DOHH2 (cell line): ENCODE results near the gene ZFAND3.

Experiments used
- H3F3A ChIP-seq: fragments of 200-600 bp; sonication (generic), shearing (Covaris generic); 2 replicates; pipeline ENCODE4 v1.6.0; 2016; ENCODE audit warnings: antibody characterized with exemption, mild to moderate bottlenecking; ENCODE audit not compliant: control insufficient read depth, insufficient read depth
- H3K27ac ChIP-seq: fragments of 200-600 bp; sonication (generic); 2 replicates; pipeline ENCODE4 v1.5.1; 2014; ENCODE audit warnings: low read depth, mild to moderate bottlenecking, low read length, moderate library complexity
- H3K27me3 ChIP-seq: fragments of 200-600 bp; sonication (generic); 2 replicates; pipeline ENCODE4 v1.6.1; 2014; ENCODE audit warnings: mild to moderate bottlenecking, low read length, mixed read lengths; ENCODE audit not compliant: control insufficient read depth
- H3K36me3 ChIP-seq: fragments of 200-600 bp; sonication (generic); 2 replicates; pipeline ENCODE4 v1.6.1; 2014; ENCODE audit warnings: mild to moderate bottlenecking, low read length, moderate library complexity, mixed read lengths; ENCODE audit not compliant: control insufficient read depth
- H3K4me1 ChIP-seq: fragments of 200-600 bp; sonication (generic); 2 replicates; pipeline ENCODE4 v1.6.1; 2014; ENCODE audit warnings: mild to moderate bottlenecking, low read length, mixed read lengths; ENCODE audit not compliant: control insufficient read depth
- H3K4me2 ChIP-seq: fragments of 200-600 bp; sonication (generic); 2 replicates; pipeline ENCODE4 v1.6.0; 2014; ENCODE audit warnings: mild to moderate bottlenecking, low read length, moderate library complexity
- H3K4me3 ChIP-seq: fragments of 200-600 bp; sonication (generic); 2 replicates; pipeline ENCODE4 v1.5.1; 2014; ENCODE audit warnings: mild to moderate bottlenecking, low read length, mixed read lengths
- H3K79me2 ChIP-seq: fragments of 200-600 bp; sonication (generic); 2 replicates; pipeline ENCODE4 v1.6.1; 2014; ENCODE audit warnings: mild to moderate bottlenecking, low read length, mixed read lengths; ENCODE audit not compliant: control insufficient read depth
- H3K9me2 ChIP-seq: fragments of 200-600 bp; sonication (generic); replicated peaks from 2 replicates; pipeline ENCODE4 v1.6.1; 2014; ENCODE audit warnings: mild to moderate bottlenecking, low read length, mixed read lengths; ENCODE audit not compliant: control insufficient read depth
- H3K9me3 ChIP-seq: fragments of 200-600 bp; sonication (generic); 2 replicates; pipeline ENCODE4 v1.6.1; 2014; ENCODE audit warnings: antibody characterized with exemption, low read length, mixed read lengths; ENCODE audit not compliant: control insufficient read depth, insufficient read depth
- H4K20me1 ChIP-seq: fragments of 200-600 bp; sonication (generic); 2 replicates; pipeline ENCODE4 v1.6.0; 2014; ENCODE audit warnings: low read depth, mild to moderate bottlenecking, antibody characterized with exemption, low read length, moderate library complexity; ENCODE audit not compliant: control insufficient read depth, insufficient read depth
- CTCF ChIP-seq: fragments of 200-600 bp; sonication (generic); IDR thresholded peaks from one replicate; pipeline ENCODE4 v1.5.1; 2014; ENCODE audit warnings: antibody characterized with exemption, mild to moderate bottlenecking, low read depth, low read length; ENCODE audit not compliant: poor library complexity, severe bottlenecking
- EZH2phosphoT487 ChIP-seq: fragments of 200-600 bp; sonication (generic); IDR thresholded peaks from 2 replicates; pipeline ENCODE4 v1.6.1; 2017; ENCODE audit warnings: borderline replicate concordance, mild to moderate bottlenecking, antibody characterized with exemption, low read length, moderate library complexity, mixed read lengths

ZFAND3 gene

DNA sequence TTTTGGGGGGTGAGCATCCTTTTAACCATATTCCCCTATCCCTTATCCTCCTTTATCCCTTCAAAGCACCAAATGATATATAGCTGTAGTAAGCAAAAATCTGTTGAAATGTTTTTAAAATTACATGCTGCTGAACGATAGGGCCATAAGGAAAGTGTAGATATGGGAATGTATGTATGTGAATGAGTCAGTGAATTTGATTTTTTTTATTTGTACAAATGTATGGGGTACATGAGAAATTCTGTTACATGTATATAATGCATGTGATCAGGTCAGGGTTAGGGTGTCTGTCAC lies 327.2 kb downstream of the ZFAND3 start:
- no peaks in the 10 kb centered on the region for H3K27me3 ChIP-seq
- H3K27ac ChIP-seq = no peak overlapping the region
- no peaks in the 10 kb centered on the region for H3F3A ChIP-seq
- TF ChIP-seq EZH2phosphoT487 (no peak), CTCF (no peak)
- H3K79me2 ChIP-seq = no peaks in the 10 kb centered on the region
- no peaks in the 10 kb centered on the region for H3K9me2 ChIP-seq
- no peaks in the 10 kb centered on the region for H3K36me3 ChIP-seq
- H3K9me3 ChIP-seq = no peaks in the 10 kb centered on the region
- H3K4me3 ChIP-seq = no peak overlapping the region
- no peaks in the 10 kb centered on the region for H3K4me1 ChIP-seq
- H4K20me1 ChIP-seq = no peaks in the 10 kb centered on the region
- no peak overlapping the region for H3K4me2 ChIP-seq

GRCh38 chr6:38148606-38149005 lies 329.1 kb downstream of the ZFAND3 start:
- Histone ChIP-seq H3K27me3 (no peaks in the 10 kb centered on the region), H4K20me1 (no peaks in the 10 kb centered on the region), H3K36me3 (no peaks in the 10 kb centered on the region), H3K4me2 (no peak overlapping the region), H3K27ac (no peak overlapping the region), H3K4me3 (no peak overlapping the region), H3K4me1 (peaks cover 7% of the 10 kb centered on the region; the same call in 1 of the 2 replicates), H3K79me2 (no peaks in the 10 kb centered on the region), H3K9me3 (no peaks in the 10 kb centered on the region), H3K9me2 (no peaks in the 10 kb centered on the region), H3F3A (no peaks in the 10 kb centered on the region)
- TF ChIP-seq CTCF (no peak), EZH2phosphoT487 (no peak)

GRCh38 chr6:38149531-38149930 lies 330.0 kb downstream of the ZFAND3 start:
- H3K9me2 ChIP-seq = no peaks in the 10 kb centered on the region
- no peaks in the 10 kb centered on the region for H3K27me3 ChIP-seq
- H3K27ac ChIP-seq = no peak overlapping the region
- no peaks in the 10 kb centered on the region for H3K9me3 ChIP-seq
- H3F3A ChIP-seq = no peaks in the 10 kb centered on the region
- H3K4me1 ChIP-seq = peaks cover 12% of the 10 kb centered on the region; the same call in 1 of the 2 replicates
- no peak overlapping the region for H3K4me2 ChIP-seq
- no peak overlapping the region for H3K4me3 ChIP-seq
- H3K79me2 ChIP-seq = no peaks in the 10 kb centered on the region
- H4K20me1 ChIP-seq = no peaks in the 10 kb centered on the region
- TF ChIP-seq EZH2phosphoT487 (no peak), CTCF (no peak)
- no peaks in the 10 kb centered on the region for H3K36me3 ChIP-seq

DNA sequence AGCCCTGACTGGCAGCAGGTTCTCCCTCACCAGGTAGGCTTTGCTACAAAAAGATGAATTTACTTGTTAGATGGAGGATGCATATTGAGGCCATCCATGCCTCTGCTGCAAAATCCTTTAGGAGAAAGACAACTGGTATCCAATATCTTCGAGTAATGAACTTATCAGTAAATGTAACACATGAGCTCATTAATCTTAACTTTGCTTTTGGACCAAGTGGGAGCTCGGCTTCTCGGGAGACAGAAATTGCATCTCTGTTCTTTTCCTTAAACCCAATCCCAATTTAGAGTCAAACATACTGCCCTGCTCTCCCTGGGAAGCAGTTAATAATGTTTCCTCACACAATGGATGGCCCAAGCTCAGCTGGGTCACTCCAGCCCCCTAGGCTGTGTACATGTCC lies 330.5 kb downstream of the ZFAND3 start:
- Histone ChIP-seq H3K4me1 (peaks cover 12% of the 10 kb centered on the region; the same call in 1 of the 2 replicates), H3K4me3 (no peak overlapping the region), H3K27ac (no peak overlapping the region), H3F3A (no peaks in the 10 kb centered on the region), H3K9me3 (no peaks in the 10 kb centered on the region), H3K27me3 (no peaks in the 10 kb centered on the region), H3K36me3 (no peaks in the 10 kb centered on the region), H3K4me2 (no peak overlapping the region), H3K9me2 (no peaks in the 10 kb centered on the region), H3K79me2 (no peaks in the 10 kb centered on the region), H4K20me1 (no peaks in the 10 kb centered on the region)
- no peak for TF ChIP-seq EZH2phosphoT487
